ENCODE measurements around the gene TEX52. TPM values are rescaled to one million over a fixed set of nuclear protein-coding genes. Genes with fewer than 3 reads are reported as not detected.

TEX52 gene
- polyA plus RNA-seq (2013, experiment 1 of 2), result not detected
- not detected for polyA plus RNA-seq (2013, experiment 2 of 2)

DNA sequence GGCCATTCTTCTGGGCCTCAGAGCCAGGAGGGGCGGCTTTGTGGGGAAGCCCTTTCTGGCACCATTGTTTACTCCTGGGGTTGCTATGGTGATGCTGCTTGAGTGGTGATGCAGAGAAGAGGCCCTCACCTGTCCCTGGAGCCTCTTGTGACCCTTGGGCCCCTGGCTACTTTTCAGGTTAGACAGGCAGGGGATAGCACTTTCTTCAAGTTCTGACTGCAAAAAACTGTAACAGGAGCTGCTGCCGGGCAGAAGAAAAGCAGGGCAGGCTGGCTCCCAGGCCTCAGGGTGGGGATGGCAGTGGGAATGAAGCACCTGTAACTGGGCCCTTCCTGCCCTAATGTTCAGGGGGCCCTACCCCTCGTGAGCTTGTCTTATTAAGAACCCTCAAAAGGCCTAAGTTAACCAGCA, at the start of gene TEX52:
Gene TEX52 (minus strand): TSS at position 19 of the 411 bp plus-strand sequence. CDS start 13 bp downstream, at position 6.
- no peak within 1 kb of the TSS for H3K18ac ChIP-seq (ENCODE audit: low read depth in 1 of 2, low read length in 2 of 2)
- H2AK5ac ChIP-seq (ENCODE audit: low read length, severe bottlenecking), result no peak within 1 kb of the TSS
- peaks cover 9 to 15% of the 10 kb centered on the region in 2 experiments for H3K36me3 ChIP-seq (ENCODE audit: control insufficient read depth in 1 of 2, insufficient read depth in 2 of 2, low read depth in 1 of 2, low read length in 2 of 2)
- H3K4me1 ChIP-seq (ENCODE audit: control insufficient read depth, insufficient read depth, low read depth, low read length), result peaks cover 1% of the 10 kb centered on the region
- no peak within 1 kb of the TSS for H4K8ac ChIP-seq (ENCODE audit: low read length)
- no peak within 1 kb of the TSS for H3K4me3 ChIP-seq (ENCODE audit: insufficient read depth in 1 of 2, low read depth in 1 of 2, low read length in 2 of 2)
- H3K23ac ChIP-seq (ENCODE audit: low read length in 2 of 2), result no peak within 1 kb of the TSS
- H3K4ac ChIP-seq (ENCODE audit: low read depth in 1 of 2, low read length in 2 of 2), result no peak within 1 kb of the TSS
- H3K27me3 ChIP-seq (ENCODE audit: control insufficient read depth in 1 of 2, insufficient read depth in 1 of 2, low read length in 2 of 2), result no peaks in the 10 kb centered on the region
- H2AFZ ChIP-seq (ENCODE audit: low read depth, low read length), result no peak within 1 kb of the TSS
- DNase-seq, result peak; percentile 20
- H2BK12ac ChIP-seq (ENCODE audit: low read length in 2 of 2), result no peak within 1 kb of the TSS
- H4K91ac ChIP-seq (ENCODE audit: low read length), result no peak within 1 kb of the TSS
- no peaks in the 10 kb centered on the region for H3K79me1 ChIP-seq (replicated peaks; ENCODE audit: low read length, poor library complexity, severe bottlenecking)
- no peak within 1 kb of the TSS for H3K27ac ChIP-seq (ENCODE audit: low read length, poor library complexity, severe bottlenecking)
- 74% methylated on average over 3 of the region's 3 CpGs for WGBS
- H2BK5ac ChIP-seq (ENCODE audit: low read depth, low read length, poor library complexity, severe bottlenecking), result no peak within 1 kb of the TSS
- H2BK120ac ChIP-seq (ENCODE audit: low read depth, low read length), result no peak within 1 kb of the TSS
- no peak within 1 kb of the TSS for H2BK15ac ChIP-seq (ENCODE audit: low read depth, poor library complexity, severe bottlenecking)
- no peak within 1 kb of the TSS for H3K14ac ChIP-seq (ENCODE audit: low read length in 2 of 2)
- H3K9ac ChIP-seq (ENCODE audit: low read length), result no peak within 1 kb of the TSS
- H3K4me2 ChIP-seq (ENCODE audit: low read length, poor library complexity, severe bottlenecking), result no peak within 1 kb of the TSS
- no peaks in the 10 kb centered on the region for H3K9me3 ChIP-seq (ENCODE audit: control insufficient read depth, low read length)

DNA sequence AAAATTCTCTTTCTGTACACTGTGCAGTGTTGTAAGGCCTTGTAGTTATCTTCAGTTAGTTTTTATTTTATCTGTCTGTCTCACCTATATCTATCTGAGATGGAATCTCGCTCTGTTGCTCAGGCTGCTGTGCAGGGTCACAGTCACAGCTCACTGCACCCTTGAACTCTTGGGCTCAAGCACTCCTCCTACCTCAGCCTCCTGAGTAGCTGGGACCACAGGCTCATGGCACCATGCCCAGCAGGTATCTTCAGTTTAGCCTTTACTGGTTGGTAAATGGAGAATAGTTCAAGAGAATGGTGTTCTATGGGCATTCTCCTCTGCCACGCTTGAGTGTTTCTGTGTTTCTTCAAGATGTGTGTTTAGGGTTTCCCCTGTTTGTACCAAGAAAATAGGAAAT, 47.4 kb upstream of the TEX52 start:
- Histone ChIP-seq H3K4me1 (ENCODE audit: control insufficient read depth, insufficient read depth, low read depth, low read length) (peaks cover 14% of the 10 kb centered on the region), H3K36me3 (ENCODE audit: control insufficient read depth in 1 of 2, insufficient read depth in 2 of 2, low read depth in 1 of 2, low read length in 2 of 2) (peaks cover 0 to 11% of the 10 kb centered on the region in 2 experiments), H2AFZ (ENCODE audit: low read depth, low read length) (no peak overlapping the region), H3K14ac (ENCODE audit: low read length in 2 of 2) (no peak overlapping the region), H3K4me3 (ENCODE audit: insufficient read depth in 1 of 2, low read depth in 1 of 2, low read length in 2 of 2) (no peak overlapping the region), H3K27ac (ENCODE audit: low read length, poor library complexity, severe bottlenecking) (no peak overlapping the region), H3K27me3 (ENCODE audit: control insufficient read depth in 1 of 2, insufficient read depth in 1 of 2, low read length in 2 of 2) (no peaks in the 10 kb centered on the region), H2BK5ac (ENCODE audit: low read depth, low read length, poor library complexity, severe bottlenecking) (no peak overlapping the region), H3K18ac (ENCODE audit: low read depth in 1 of 2, low read length in 2 of 2) (no peak overlapping the region), H2BK15ac (ENCODE audit: low read depth, poor library complexity, severe bottlenecking) (no peak overlapping the region), H2BK120ac (ENCODE audit: low read depth, low read length) (no peak overlapping the region), H3K79me1 (replicated peaks; ENCODE audit: low read length, poor library complexity, severe bottlenecking) (peaks cover 12% of the 10 kb centered on the region), H4K91ac (ENCODE audit: low read length) (no peak overlapping the region), H3K4ac (ENCODE audit: low read depth in 1 of 2, low read length in 2 of 2) (no peak overlapping the region), H3K9me3 (ENCODE audit: control insufficient read depth, low read length) (no peaks in the 10 kb centered on the region), H3K23ac (ENCODE audit: low read length in 2 of 2) (no peak overlapping the region), H3K9ac (ENCODE audit: low read length) (no peak overlapping the region), H2AK5ac (ENCODE audit: low read length, severe bottlenecking) (no peak overlapping the region), H4K8ac (ENCODE audit: low read length) (no peak overlapping the region), H2BK12ac (ENCODE audit: low read length in 2 of 2) (no peak overlapping the region), H3K4me2 (ENCODE audit: low read length, poor library complexity, severe bottlenecking) (no peak overlapping the region)
- DNase-seq, result no peak
- 100% methylated on average over 2 of the region's 2 CpGs for WGBS

DNA sequence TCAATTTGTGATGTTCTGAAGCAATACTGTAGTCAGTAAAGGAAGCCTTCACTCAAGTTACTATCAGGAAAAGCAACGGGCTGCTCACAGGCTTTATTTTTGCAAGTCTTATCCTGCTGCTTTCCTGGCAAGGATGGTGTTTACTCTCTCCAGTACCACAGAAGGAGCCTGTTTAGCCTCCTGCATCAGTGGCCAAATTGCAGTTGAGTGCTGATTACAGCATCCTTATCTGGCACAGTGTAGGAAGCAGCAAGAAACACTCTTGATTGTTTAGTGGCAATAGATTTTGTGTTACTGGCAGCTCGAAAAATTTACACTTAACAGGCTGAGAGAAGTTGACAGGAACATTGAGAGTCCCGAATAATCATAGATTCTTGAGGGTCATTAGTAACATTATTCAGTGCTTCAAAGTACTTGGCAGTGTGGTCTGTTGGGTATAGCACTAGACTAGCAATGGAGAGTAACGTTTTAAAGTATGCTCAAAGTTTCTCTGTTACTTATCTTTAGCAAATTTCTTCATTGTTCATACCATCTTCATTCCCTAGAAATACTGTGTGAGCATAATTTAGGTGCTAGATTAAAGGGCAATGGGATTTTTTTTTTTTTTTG, 45.5 kb upstream of the TEX52 start:
- H2BK12ac ChIP-seq (ENCODE audit: low read length in 2 of 2), result no peak overlapping the region
- no peak overlapping the region for H4K8ac ChIP-seq (ENCODE audit: low read length)
- peaks cover 14% of the 10 kb centered on the region for H3K4me1 ChIP-seq (ENCODE audit: control insufficient read depth, insufficient read depth, low read depth, low read length)
- H3K23ac ChIP-seq (ENCODE audit: low read length in 2 of 2), result no peak overlapping the region
- H3K79me1 ChIP-seq (replicated peaks; ENCODE audit: low read length, poor library complexity, severe bottlenecking), result peaks cover 10% of the 10 kb centered on the region
- H2AK5ac ChIP-seq (ENCODE audit: low read length, severe bottlenecking), result no peak overlapping the region
- H3K36me3 ChIP-seq (ENCODE audit: control insufficient read depth in 1 of 2, insufficient read depth in 2 of 2, low read depth in 1 of 2, low read length in 2 of 2), result peaks cover 2 to 11% of the 10 kb centered on the region in 2 experiments
- no peaks in the 10 kb centered on the region for H3K27me3 ChIP-seq (ENCODE audit: control insufficient read depth in 1 of 2, insufficient read depth in 1 of 2, low read length in 2 of 2)
- no peak overlapping the region for H2AFZ ChIP-seq (ENCODE audit: low read depth, low read length)
- no peak overlapping the region for H2BK5ac ChIP-seq (ENCODE audit: low read depth, low read length, poor library complexity, severe bottlenecking)
- H2BK120ac ChIP-seq (ENCODE audit: low read depth, low read length), result no peak overlapping the region
- H2BK15ac ChIP-seq (ENCODE audit: low read depth, poor library complexity, severe bottlenecking), result no peak overlapping the region
- 35% methylated on average over 3 of the region's 4 CpGs for WGBS
- no peaks in the 10 kb centered on the region for H3K9me3 ChIP-seq (ENCODE audit: control insufficient read depth, low read length)
- H3K9ac ChIP-seq (ENCODE audit: low read length), result peak overlapping the region; percentile 26
- no peak overlapping the region for H3K4ac ChIP-seq (ENCODE audit: low read depth in 1 of 2, low read length in 2 of 2)
- H4K91ac ChIP-seq (ENCODE audit: low read length), result no peak overlapping the region
- no peak overlapping the region for H3K18ac ChIP-seq (ENCODE audit: low read depth in 1 of 2, low read length in 2 of 2)
- no peak overlapping the region for H3K14ac ChIP-seq (ENCODE audit: low read length in 2 of 2)
- peak; percentile 51 for DNase-seq
- H3K27ac ChIP-seq (ENCODE audit: low read length, poor library complexity, severe bottlenecking), result no peak overlapping the region
- H3K4me3 ChIP-seq (ENCODE audit: insufficient read depth in 1 of 2, low read depth in 1 of 2, low read length in 2 of 2), result no peak overlapping the region
- no peak overlapping the region for H3K4me2 ChIP-seq (ENCODE audit: low read length, poor library complexity, severe bottlenecking)

DNA sequence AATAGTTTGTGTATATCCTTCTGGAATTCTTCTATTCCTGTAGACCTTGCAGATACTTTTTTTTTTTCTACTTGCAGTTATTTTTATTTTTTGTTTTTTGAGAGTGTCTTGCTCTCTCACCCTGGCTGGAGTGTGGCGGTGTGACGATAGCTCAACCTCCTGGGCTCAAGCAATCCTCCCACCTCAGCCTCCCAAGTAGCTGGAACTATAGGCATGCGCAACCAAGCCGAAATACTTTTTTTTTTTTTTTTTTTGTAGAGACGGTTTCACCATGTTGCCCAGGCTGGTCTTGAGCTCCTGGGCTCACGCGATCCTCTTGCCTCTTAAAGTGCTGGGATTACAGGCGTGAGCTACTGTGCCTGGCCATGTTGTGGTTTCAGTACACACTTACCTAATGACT, 43.8 kb upstream of the TEX52 start:
- peaks cover 9% of the 10 kb centered on the region for H3K79me1 ChIP-seq (replicated peaks; ENCODE audit: low read length, poor library complexity, severe bottlenecking)
- peaks cover 14% of the 10 kb centered on the region for H3K4me1 ChIP-seq (ENCODE audit: control insufficient read depth, insufficient read depth, low read depth, low read length)
- no peak overlapping the region for H4K91ac ChIP-seq (ENCODE audit: low read length)
- no peak overlapping the region for H3K23ac ChIP-seq (ENCODE audit: low read length in 2 of 2)
- DNase-seq, result no peak
- no peak overlapping the region for H2AFZ ChIP-seq (ENCODE audit: low read depth, low read length)
- no peak overlapping the region for H3K4ac ChIP-seq (ENCODE audit: low read depth in 1 of 2, low read length in 2 of 2)
- no peaks in the 10 kb centered on the region for H3K27me3 ChIP-seq (ENCODE audit: control insufficient read depth in 1 of 2, insufficient read depth in 1 of 2, low read length in 2 of 2)
- peaks cover 2 to 13% of the 10 kb centered on the region in 2 experiments for H3K36me3 ChIP-seq (ENCODE audit: control insufficient read depth in 1 of 2, insufficient read depth in 2 of 2, low read depth in 1 of 2, low read length in 2 of 2)
- H3K4me2 ChIP-seq (ENCODE audit: low read length, poor library complexity, severe bottlenecking), result no peak overlapping the region
- no peak overlapping the region for H3K4me3 ChIP-seq (ENCODE audit: insufficient read depth in 1 of 2, low read depth in 1 of 2, low read length in 2 of 2)
- no peak overlapping the region for H3K9ac ChIP-seq (ENCODE audit: low read length)
- no peak overlapping the region for H4K8ac ChIP-seq (ENCODE audit: low read length)
- H2BK15ac ChIP-seq (ENCODE audit: low read depth, poor library complexity, severe bottlenecking), result no peak overlapping the region
- no peak overlapping the region for H2AK5ac ChIP-seq (ENCODE audit: low read length, severe bottlenecking)
- H3K18ac ChIP-seq (ENCODE audit: low read depth in 1 of 2, low read length in 2 of 2), result no peak overlapping the region
- H3K27ac ChIP-seq (ENCODE audit: low read length, poor library complexity, severe bottlenecking), result no peak overlapping the region
- H2BK5ac ChIP-seq (ENCODE audit: low read depth, low read length, poor library complexity, severe bottlenecking), result no peak overlapping the region
- no peak overlapping the region for H2BK120ac ChIP-seq (ENCODE audit: low read depth, low read length)
- no peak overlapping the region for H3K14ac ChIP-seq (ENCODE audit: low read length in 2 of 2)
- WGBS, result 89% methylated on average over 8 of the region's 8 CpGs
- no peaks in the 10 kb centered on the region for H3K9me3 ChIP-seq (ENCODE audit: control insufficient read depth, low read length)
- no peak overlapping the region for H2BK12ac ChIP-seq (ENCODE audit: low read length in 2 of 2)

All from mesenchymal stem cell (in vitro differentiated cells and primary cell).